Stimulated activated CD4-positive, alpha-beta T cell treated with anti-CD3 and anti-CD28 coated beads, Interleukin-2, amount 100 ng/mL, for 4 hours (primary cell): Measurements from ENCODE around the gene ACVR1C.
"Not testable (repeated sequence)": the region's sequence is repeated elsewhere in the genome, so short reads cannot be mapped to it uniquely, and the experiment has no call there.

Experiments
- DNase-seq: peaks from one replicate; pipeline ENCODE4 v3.0.0-alpha.2; 2020; ENCODE audit warnings: low read depth

The ACVR1C gene

GRCh38 chr2:157574165-157574564 is 54.5 kb downstream of the ACVR1C start:
- no peak for DNase-seq

- DNase-seq: no peak
Observed at GRCh38 chr2:157572725-157573124, 55.9 kb downstream of the ACVR1C start.

- DNase-seq: not testable (repeated sequence)
Observed at GRCh38 chr2:157566623-157567022, 62.0 kb downstream of the ACVR1C start.

GRCh38 chr2:157566113-157566512 is 62.6 kb downstream of the ACVR1C start:
- not testable (repeated sequence) for DNase-seq

- no peak for DNase-seq
Observed at GRCh38 chr2:157565550-157565949, 63.1 kb downstream of the ACVR1C start.

- DNase-seq: no peak
Observed at GRCh38 chr2:157559890-157560289, 68.8 kb downstream of the ACVR1C start.

GRCh38 chr2:157559461-157559860 is 69.2 kb downstream of the ACVR1C start:
- DNase-seq: no peak

GRCh38 chr2:157559061-157559460 is 69.6 kb downstream of the ACVR1C start:
- no peak for DNase-seq

GRCh38 chr2:157557770-157558169 is 70.9 kb downstream of the ACVR1C start:
- DNase-seq: no peak

- no peak for DNase-seq
Observed at GRCh38 chr2:157540102-157540501, 88.6 kb downstream of the ACVR1C start.

- no peak for DNase-seq
Observed at GRCh38 chr2:157538064-157538463, 90.6 kb downstream of the ACVR1C start.

GRCh38 chr2:157536815-157537214 is 91.8 kb downstream of the ACVR1C start:
- DNase-seq: no peak

- no peak for DNase-seq
Observed at GRCh38 chr2:157528963-157529751, 99.5 kb downstream of the ACVR1C start.

- DNase-seq: no peak
Observed at GRCh38 chr2:157526070-157526469, 102.6 kb downstream of the ACVR1C start.

GRCh38 chr2:157523270-157524247 is 105.1 kb downstream of the ACVR1C start:
- no peak for DNase-seq

GRCh38 chr2:157514966-157515365 is 113.7 kb downstream of the ACVR1C start:
- DNase-seq: not testable (repeated sequence)

GRCh38 chr2:157509744-157510143 is 118.9 kb downstream of the ACVR1C start:
- DNase-seq: no peak

GRCh38 chr2:157508676-157509075 is 120.0 kb downstream of the ACVR1C start:
- no peak for DNase-seq

GRCh38 chr2:157506586-157506985 is 122.1 kb downstream of the ACVR1C start:
- no peak for DNase-seq

- DNase-seq: no peak
Observed at GRCh38 chr2:157504623-157505022, 124.0 kb downstream of the ACVR1C start.

- no peak for DNase-seq
Observed at GRCh38 chr2:157501026-157501425, 127.6 kb downstream of the ACVR1C start.

GRCh38 chr2:157500334-157500733 is 128.3 kb downstream of the ACVR1C start:
- DNase-seq: no peak

GRCh38 chr2:157498483-157498882 is 130.2 kb downstream of the ACVR1C start:
- no peak for DNase-seq
